ENCODE measurements around the gene TMEM45A.
"Not testable (repeated sequence)": the region's sequence is repeated elsewhere in the genome, so short reads cannot be mapped to it uniquely, and the experiment has no call there.

The TMEM45A gene

DNA sequence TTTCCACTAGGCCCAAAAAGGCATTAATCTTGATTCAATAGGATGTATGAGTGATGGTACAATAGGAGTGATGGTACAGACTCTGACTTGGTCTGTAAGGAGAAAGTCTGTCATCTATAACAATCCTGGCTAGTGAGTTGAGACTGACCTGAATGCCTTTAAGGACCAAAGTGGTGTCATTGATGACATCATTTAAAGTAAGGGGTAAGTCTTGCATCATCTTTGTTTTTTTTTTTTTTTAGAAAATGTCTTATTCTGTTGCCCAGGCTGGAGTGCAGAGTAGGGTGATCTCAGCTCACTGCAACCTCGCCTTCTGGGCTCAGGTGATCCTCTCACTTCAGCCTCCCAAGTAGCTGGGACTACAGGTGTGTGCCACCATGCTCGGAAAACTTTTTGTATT, 5.6 kb upstream of the TMEM45A start:
- no peak for DNase-seq

DNA sequence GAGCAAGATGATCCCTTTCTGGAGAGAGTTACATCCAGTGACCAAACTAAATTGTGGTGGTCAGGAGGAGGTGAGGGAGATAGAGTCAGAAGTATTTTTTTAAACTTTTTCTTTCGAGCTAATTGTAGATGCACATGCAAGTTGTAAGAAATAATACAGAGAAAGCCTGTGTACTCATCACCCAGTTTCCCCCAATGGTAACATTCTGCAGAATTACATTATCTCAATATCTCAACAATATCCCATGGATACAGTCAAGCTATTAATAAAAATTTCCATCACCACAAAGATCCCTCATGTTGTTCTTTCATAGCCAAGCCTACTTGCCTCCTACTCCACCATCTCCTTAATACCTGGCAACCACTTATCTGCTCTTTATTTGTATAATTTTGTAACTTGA, 3.3 kb upstream of the TMEM45A start:
- no peak for DNase-seq

GRCh38 chr3:100496711-100497261, 4.4 kb downstream of the TMEM45A start:
- DNase-seq = peak; percentile 19

DNA sequence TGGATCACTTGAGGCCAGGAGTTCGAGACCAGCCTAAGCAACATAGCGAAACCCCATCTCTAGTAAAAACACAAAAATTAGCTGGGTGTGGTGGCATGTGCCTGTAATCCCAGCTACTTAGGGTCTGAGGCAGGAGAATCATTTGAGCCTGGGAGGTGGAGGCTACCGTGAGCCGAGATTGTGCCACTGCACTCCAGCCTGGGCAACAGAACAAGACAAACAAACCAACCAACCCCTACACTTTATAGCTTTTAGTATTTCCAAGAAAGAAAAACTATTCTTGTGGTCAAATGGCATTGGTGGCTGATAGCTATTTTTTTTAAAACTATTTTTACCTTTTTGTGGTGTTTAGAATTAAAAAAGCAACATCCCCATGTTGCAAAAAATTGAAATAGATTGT, 7.2 kb downstream of the TMEM45A start:
- DNase-seq = no peak

GRCh38 chr3:100500320-100500880, 8.0 kb downstream of the TMEM45A start:
- peak; percentile 52 for DNase-seq

GRCh38 chr3:100503448-100503847, 11.0 kb downstream of the TMEM45A start:
- DNase-seq = no peak

- DNase-seq = no peak
Measured at GRCh38 chr3:100506355-100506754, 13.9 kb downstream of the TMEM45A start.

DNA sequence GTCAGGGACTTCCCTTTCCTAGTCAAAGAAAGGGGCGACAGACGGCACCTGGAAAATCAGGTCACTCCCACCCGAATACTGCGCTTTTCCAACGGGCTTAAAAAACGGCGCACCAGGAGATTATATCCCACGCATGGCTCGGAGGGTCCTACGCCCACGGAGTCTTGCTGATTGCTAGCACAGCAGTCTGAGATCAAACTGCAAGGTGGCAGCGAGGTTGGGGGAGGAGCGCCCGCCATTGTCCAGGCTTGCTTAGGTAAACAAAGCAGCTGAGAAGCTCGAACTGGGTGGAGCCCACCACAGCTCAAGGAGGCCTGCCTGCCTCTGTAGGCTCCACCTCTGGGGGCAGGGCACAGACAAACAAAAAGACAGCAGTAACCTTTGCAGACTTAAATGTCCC, 17.4 kb downstream of the TMEM45A start:
- DNase-seq = not testable (repeated sequence)

DNA sequence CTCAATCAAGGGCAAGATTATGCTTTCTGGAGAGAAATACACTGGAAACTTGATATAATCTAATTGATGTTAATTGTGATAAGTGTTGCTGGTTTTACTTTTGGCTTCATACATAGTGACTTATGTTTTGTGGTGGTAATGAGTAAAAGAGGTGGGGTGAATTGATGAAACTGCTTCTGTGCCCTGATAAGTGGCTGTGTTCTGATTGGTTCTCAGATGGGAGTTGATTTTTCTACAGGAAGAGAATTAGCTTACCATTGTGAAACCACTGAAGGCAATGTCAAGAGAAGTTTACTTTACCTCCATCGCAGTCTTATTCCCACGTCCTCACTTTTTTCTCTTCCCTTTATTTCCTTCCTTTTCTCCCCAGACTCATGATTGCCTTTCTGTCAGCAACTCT, 23.8 kb downstream of the TMEM45A start:
- no peak for DNase-seq

- no peak for DNase-seq
Measured at GRCh38 chr3:100516838-100517237, 24.4 kb downstream of the TMEM45A start.

- no peak for DNase-seq
Measured at GRCh38 chr3:100517276-100517675, 24.9 kb downstream of the TMEM45A start.

DNA sequence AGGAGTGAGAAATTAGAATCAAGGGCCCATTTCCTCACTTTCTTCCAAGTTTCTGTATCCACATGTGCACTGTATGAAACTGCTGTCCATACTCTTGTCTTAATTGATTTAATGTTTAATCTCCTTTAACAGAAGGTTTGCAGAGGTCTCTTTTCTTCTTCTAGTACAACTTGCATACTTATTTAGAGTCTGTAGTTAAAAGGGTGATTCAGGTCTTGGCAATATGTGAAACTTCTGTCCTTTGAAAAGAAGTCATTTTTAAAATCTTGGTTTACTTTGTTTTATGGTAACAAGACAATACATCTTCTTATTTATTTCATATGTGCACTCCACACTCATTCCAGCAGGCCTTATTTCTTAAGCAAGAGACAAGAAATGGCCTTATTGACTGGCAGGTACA, 25.8 kb downstream of the TMEM45A start:
- DNase-seq = no peak

- DNase-seq = no peak
Measured at GRCh38 chr3:100518983-100519382, 26.6 kb downstream of the TMEM45A start.

DNA sequence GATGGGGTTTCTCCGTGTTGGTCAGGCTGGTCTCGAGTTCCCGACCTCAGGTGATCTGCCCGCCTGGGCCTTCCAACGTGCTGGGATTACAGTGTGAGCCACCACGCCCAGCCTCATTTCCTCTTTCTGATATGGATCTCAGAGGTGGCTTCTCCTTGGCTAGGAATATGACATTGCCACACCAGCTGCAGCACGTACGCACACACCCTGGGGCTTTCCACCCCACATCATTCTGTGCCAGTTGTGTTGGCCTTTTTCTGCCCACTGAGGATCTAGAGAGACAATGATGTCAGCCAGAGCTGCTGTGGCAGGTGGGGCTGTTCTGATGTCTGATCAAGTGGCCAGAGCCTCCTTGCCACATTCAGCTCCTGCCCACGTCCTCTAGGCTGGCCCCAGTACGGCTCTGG, 29.0 kb downstream of the TMEM45A start:
- no peak for DNase-seq

DNA sequence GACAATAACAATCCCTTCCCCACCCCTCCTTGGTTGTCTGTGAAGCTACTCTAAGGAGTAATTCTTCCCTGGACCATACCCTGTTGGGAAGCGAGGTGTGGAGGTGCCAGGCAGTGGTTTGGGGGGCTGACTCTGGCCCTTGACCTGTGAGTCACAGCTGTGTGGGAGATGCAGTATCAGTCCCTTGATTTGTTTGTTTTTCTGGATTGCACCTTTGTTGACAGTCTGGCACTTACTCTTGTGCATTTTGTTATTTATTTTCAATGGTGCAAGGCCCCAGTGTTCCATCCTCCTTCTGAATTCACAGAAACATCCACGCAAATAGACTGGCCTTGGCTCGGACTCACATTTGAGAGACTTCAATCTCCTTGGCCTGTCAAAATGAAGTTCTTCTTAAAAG, 29.7 kb downstream of the TMEM45A start:
- DNase-seq = peak; percentile 4

DNA sequence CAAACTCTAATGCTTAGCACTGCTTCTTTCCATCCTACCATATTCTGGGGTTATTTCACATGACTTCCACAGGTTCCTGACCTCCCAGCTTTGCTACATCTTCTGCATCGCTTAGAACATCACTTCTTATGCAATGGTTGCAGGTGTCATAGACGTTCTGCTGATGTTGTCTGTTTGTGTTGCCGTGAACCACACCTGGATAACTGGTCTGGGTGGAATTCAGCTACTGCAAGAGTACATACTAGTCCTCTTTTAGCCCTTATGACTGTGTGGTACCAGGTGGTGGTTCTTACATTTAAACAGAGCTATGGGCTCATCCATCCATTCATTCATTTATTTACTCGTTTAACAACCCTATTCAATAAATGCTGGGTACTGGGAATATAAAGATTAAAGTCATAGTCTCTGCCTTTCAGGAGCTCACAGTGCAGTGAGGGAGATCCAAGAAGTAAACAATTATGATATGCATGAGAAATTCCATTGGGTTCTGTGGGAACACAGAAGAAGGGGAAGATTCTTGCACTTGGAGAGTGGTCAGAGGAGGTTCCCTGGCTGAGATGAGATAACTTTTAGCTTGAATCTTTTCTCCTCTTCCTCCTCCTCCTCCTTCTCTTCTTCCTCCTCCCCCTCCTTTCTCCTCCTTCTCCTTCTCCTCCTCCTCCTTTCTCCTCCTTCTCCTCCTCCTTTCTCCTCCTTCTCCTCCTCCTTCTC, 30.8 kb downstream of the TMEM45A start:
- DNase-seq = no peak

DNA sequence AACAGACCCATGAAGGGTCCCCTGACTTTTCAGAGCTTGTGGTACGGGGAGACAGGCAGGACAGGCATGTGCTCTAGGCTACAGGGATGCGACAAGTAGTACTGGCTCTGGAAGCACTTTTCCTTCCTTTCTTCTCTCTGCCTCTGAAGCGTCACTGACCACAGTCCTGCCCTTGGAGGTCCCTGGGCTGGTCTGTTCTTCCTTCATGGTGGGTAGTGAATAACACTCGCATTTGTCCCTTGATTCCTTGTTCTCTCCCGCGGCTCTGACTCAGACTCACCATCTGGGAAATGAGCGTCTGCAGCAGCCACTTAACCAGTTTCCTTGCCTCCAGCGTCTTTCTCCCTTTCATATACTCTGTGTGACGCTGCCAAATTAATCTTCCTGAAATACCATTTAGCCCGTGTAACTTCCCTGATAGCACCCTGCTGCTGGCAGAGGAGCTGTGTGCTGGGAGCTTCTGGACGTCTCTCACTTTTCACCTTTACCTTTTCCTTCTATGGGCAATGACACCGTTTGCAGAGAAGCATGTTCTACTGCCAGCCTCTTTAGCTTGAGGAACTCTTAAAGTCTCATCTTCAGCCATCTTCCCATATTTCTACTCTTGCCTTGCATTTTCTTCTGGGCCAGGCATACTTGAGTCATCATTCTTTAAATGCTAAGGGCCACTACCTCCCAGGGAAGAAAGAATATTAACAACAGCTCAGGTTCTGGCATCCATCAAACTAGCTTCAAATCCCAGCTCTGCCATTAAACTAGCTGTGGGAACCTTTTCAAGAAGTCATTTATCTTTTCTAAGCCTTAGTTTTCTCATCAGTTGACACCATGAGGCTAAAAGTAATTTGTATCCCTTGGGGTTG, 33.6 kb downstream of the TMEM45A start:
- DNase-seq = no peak

DNA sequence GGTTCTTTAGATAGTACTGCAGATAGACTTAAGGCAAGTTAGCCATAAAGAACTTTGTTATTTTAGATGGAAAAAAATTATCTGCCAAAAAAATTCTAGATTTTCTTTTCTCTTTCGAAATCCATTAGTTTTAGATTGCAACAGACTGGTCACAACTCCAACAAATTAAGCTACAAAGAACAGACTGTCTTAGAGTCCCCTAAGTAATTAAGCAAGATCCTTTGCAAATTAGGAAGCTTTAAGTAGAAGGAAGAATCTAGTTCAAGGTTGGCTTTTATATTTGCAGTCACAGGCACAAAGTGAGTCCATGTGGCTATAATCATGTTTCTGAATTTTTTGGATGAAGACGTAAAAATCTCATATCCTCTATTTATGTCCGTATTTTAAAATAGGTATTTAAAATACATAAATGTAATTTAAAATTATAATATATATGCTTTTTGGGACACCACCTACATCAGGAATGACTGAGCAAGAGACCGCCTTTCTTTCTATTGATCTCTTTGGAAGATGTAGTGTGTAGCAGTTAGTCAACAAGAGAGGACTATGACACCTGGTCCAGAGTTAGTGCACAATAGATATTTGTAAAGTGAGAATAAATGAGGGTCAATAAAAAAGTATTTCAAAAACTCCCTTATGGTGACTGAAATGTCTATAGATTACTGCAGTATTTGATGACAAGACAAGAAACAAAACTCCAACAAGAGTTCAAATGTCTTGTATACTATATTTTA, 34.4 kb downstream of the TMEM45A start:
- DNase-seq = no peak

DNA sequence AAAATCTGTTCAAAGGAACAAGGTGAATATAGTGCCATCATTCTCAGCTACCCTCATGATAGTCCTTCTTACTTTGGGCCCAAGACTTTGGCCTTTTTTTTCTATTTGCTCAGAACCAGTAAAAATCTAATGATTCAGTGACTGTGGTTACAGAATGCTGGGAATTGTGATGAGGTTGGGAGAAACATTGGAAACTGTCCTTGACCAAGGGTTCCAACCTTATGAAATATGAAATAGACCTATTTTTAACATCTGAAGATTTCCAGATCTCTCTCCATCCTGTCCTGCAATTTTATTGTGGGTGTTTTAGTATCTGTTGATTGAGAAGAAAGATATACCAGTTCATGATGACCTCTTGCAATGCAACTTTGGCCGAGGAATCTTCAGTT, 34.9 kb downstream of the TMEM45A start:
- no peak for DNase-seq

- no peak for DNase-seq
Measured at GRCh38 chr3:100531093-100531492, 38.7 kb downstream of the TMEM45A start.

DNA sequence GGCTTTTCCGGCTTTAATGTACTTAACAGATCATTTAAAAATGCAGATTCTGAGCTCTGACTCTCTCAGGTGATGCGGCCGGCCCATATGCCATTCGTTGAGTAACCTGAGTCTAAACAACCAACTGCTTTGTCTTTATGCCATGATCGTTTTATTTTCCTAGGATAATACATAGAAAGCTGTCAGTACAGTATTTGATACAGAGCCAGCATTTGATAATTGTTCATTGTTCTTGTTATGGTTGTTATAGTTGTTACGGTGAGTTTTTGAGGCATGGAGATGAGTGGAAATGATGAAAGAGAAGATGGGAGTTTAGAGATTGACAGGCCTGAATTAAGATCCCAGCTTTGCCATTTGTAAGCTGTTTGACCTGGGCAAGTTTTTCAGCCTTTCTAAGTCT, 40.0 kb downstream of the TMEM45A start:
- DNase-seq = no peak

DNA sequence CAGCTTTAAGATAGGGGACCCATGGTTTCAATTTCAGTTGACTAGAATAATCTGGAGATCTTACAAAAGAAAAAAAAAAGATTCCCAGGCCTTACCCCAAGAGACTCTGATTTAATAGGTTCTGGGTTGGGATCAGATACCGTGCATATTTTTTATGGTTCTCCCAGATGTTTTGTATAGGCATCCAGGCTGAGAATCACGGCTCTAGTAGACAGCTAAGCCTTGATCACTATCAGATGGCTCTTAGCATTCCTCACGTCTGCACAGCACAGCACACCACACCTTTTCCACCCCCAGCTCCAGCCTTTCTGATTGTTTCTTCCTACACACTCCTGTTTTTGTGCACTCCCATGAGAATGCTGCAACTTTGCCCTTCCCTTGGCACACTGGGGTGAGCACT, 40.8 kb downstream of the TMEM45A start:
- DNase-seq = no peak

DNA sequence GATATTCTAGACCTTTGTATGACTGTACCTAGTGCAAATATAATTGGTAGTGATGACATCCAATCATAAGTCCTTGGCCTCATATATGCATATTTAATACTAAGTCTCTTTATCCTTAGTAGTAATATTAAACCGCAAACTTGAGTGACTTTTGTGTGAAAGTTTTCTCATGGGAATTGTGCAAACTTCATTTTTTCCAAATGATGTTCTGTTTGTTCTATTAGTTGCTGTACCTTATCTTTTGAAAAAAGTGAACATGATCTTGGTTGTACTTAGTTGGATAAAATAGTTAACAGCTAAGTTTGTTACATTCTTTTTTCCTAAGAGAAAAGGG, 43.2 kb downstream of the TMEM45A start:
- DNase-seq = no peak
